ENCODE results near the gene RPRD1A. TPM values are rescaled to one million over a fixed set of nuclear protein-coding genes. Genes with fewer than 3 reads are reported as not detected.

Gene RPRD1A
- total RNA-seq, 1 experiment from 2014 or later = 80.7 TPM

- Histone ChIP-seq H3K27ac (ENCODE audit: low read depth, low read length) (no peak overlapping the region), H3K9me2 (ENCODE audit: insufficient read depth) (no peaks in the 10 kb centered on the region), H3K4me2 (ENCODE audit: low read length) (peak overlapping the region; percentile 65), H2AFZ (ENCODE audit: low read depth, low read length, poor library complexity, severe bottlenecking) (peak overlapping the region; percentile 52), H3K9me3 (ENCODE audit: control insufficient read depth in 1 of 2, insufficient read depth in 1 of 2, low read depth in 1 of 2, low read length in 2 of 2) (no peaks in the 10 kb centered on the region), H3K4me3 (replicated peaks in 1 of 2; ENCODE audit: low read depth in 1 of 2, low read length in 2 of 2) (peak overlapping the region; percentile 23 to 33), H3K4me1 (ENCODE audit: control insufficient read depth in 1 of 2, insufficient read depth in 2 of 2, low read length in 2 of 2) (no peaks in the 10 kb centered on the region), H3K27me3 (ENCODE audit: insufficient read depth, low read length) (no peaks in the 10 kb centered on the region), H4K20me1 (ENCODE audit: insufficient read depth) (no peaks in the 10 kb centered on the region), H3K79me2 (ENCODE audit: insufficient read depth, low read length) (no peaks in the 10 kb centered on the region), H3K9ac (ENCODE audit: low read length) (no peak overlapping the region), H3K36me3 (ENCODE audit: control insufficient read depth in 1 of 2, insufficient read depth in 2 of 2, low read length in 2 of 2) (no peaks in the 10 kb centered on the region)
- peak; percentile 91 for ATAC-seq
- ChIA-PET RAD21 (ENCODE audit: low non-redundant PET in 1 of 2, low total read pairs in 2 of 2, uncharacterized antibody in 2 of 2, unreplicated experiment in 2 of 2) (no interaction called here), CTCF (interaction anchor here (1.0 to 2.0 kb wide), 8 partner anchors 8 to 194 kb away, joined by 3 to 15 read pairs (median 3); partner anchors contain the start of gene RMP24), POLR2A (no interaction called here)
- intact Hi-C loops (cut with micrococcal nuclease) = loop anchor here (1.0 to 10.0 kb wide), 3 partner anchors 33 to 545 kb away; no protein-coding TSS in a partner anchor
- no TSS peak for BruUV-seq (replicated peaks)
- no peak for TF ChIP-seq EZH2 (IDR thresholded peaks at IDR 0.05)
- TF ChIP-seq RAD21 (IDR thresholded peaks at IDR 0.05; ENCODE audit: low read depth) = peak; percentile 50
- TF ChIP-seq SRF (IDR thresholded peaks at IDR 0.05; ENCODE audit: low read depth) = no peak
- no peak for TF ChIP-seq ZNF274 (IDR thresholded peaks at IDR 0.05; ENCODE audit: low read depth, low read length)
- peak; percentile 54 to 89 (median 84); a peak in 5 of 6 replicates for TF ChIP-seq CTCF (IDR thresholded peaks at IDR 0.05 in 2 of 3, conservative IDR thresholded peaks at IDR 0.05 in 1 of 3; ENCODE audit: borderline replicate concordance in 1 of 3, insufficient read depth in 1 of 3, low read depth in 2 of 3, low read length in 2 of 3)
- DNase-seq (ENCODE audit: low read depth, low spot score) = no peak
These were observed 117.3 kb downstream of the RPRD1A start for GRCh38 chr18:35949903-35950627.

- no peaks in the 10 kb centered on the region for H3K9me2 ChIP-seq (ENCODE audit: insufficient read depth)
- POLR2A ChIA-PET = no interaction called here
- H3K4me2 ChIP-seq (ENCODE audit: low read length) = no peak overlapping the region
- no peak for ATAC-seq
- H2AFZ ChIP-seq (ENCODE audit: low read depth, low read length, poor library complexity, severe bottlenecking) = no peak overlapping the region
- CTCF ChIA-PET = interaction anchor here (2.0 kb wide), 1 partner anchor 11 kb away, joined by 15 read pairs; no protein-coding TSS in a partner anchor
- H3K4me1 ChIP-seq (ENCODE audit: control insufficient read depth in 1 of 2, insufficient read depth in 2 of 2, low read length in 2 of 2) = no peaks in the 10 kb centered on the region
- no peak overlapping the region for H3K9ac ChIP-seq (ENCODE audit: low read length)
- BruUV-seq (replicated peaks) = no TSS peak
- no peak overlapping the region for H3K27ac ChIP-seq (ENCODE audit: low read depth, low read length)
- H3K27me3 ChIP-seq (ENCODE audit: insufficient read depth, low read length) = no peaks in the 10 kb centered on the region
- H3K79me2 ChIP-seq (ENCODE audit: insufficient read depth, low read length) = no peaks in the 10 kb centered on the region
- intact Hi-C loops (cut with micrococcal nuclease) = no loop called here
- TF ChIP-seq, protein P1, sequence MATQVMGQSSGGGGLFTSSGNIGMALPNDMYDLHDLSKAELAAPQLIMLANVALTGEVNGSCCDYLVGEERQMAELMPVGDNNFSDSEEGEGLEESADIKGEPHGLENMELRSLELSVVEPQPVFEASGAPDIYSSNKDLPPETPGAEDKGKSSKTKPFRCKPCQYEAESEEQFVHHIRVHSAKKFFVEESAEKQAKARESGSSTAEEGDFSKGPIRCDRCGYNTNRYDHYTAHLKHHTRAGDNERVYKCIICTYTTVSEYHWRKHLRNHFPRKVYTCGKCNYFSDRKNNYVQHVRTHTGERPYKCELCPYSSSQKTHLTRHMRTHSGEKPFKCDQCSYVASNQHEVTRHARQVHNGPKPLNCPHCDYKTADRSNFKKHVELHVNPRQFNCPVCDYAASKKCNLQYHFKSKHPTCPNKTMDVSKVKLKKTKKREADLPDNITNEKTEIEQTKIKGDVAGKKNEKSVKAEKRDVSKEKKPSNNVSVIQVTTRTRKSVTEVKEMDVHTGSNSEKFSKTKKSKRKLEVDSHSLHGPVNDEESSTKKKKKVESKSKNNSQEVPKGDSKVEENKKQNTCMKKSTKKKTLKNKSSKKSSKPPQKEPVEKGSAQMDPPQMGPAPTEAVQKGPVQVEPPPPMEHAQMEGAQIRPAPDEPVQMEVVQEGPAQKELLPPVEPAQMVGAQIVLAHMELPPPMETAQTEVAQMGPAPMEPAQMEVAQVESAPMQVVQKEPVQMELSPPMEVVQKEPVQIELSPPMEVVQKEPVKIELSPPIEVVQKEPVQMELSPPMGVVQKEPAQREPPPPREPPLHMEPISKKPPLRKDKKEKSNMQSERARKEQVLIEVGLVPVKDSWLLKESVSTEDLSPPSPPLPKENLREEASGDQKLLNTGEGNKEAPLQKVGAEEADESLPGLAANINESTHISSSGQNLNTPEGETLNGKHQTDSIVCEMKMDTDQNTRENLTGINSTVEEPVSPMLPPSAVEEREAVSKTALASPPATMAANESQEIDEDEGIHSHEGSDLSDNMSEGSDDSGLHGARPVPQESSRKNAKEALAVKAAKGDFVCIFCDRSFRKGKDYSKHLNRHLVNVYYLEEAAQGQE (IDR thresholded peaks at IDR 0.05; ENCODE audit: low read depth) = no peak
- TF ChIP-seq, protein P2, sequence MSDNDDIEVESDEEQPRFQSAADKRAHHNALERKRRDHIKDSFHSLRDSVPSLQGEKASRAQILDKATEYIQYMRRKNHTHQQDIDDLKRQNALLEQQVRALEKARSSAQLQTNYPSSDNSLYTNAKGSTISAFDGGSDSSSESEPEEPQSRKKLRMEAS (IDR thresholded peaks at IDR 0.05) = no peak
- TF ChIP-seq ZFX (IDR thresholded peaks at IDR 0.05) = no peak
- RAD21 ChIA-PET (ENCODE audit: low non-redundant PET in 1 of 2, low total read pairs in 2 of 2, uncharacterized antibody in 2 of 2, unreplicated experiment in 2 of 2) = no interaction called here
- H3K9me3 ChIP-seq (ENCODE audit: control insufficient read depth in 1 of 2, insufficient read depth in 1 of 2, low read depth in 1 of 2, low read length in 2 of 2) = no peaks in the 10 kb centered on the region
- no peaks in the 10 kb centered on the region for H4K20me1 ChIP-seq (ENCODE audit: insufficient read depth)
- H3K4me3 ChIP-seq (replicated peaks in 1 of 2; ENCODE audit: low read depth in 1 of 2, low read length in 2 of 2) = no peak overlapping the region
- no peak for DNase-seq (ENCODE audit: low read depth, low spot score)
- H3K36me3 ChIP-seq (ENCODE audit: control insufficient read depth in 1 of 2, insufficient read depth in 2 of 2, low read length in 2 of 2) = no peaks in the 10 kb centered on the region
These were observed 118.3 kb downstream of the RPRD1A start for GRCh38 chr18:35949090-35949489.

Data from HCT116 (cell line).